Natural killer cell treated with Interleukin-12 subunit alpha and Interleukin-12 subunit beta and Interleukin-15 and Interleukin-18, amount 100 ng/mL, for 72 hours (primary cell): ENCODE measurements around the gene ZNF366. TPM values are rescaled to one million over a fixed set of nuclear protein-coding genes. Genes with fewer than 3 reads are reported as not detected.

ENCODE experiments used
- ATAC-seq, 2 donors: fragments of 150-1000 bp; cut with Tn5 transposase in 1 of 2; sonication (Bioruptor Pico), chemical (Tn5 transposase) in 1 of 2; 2 replicates each; pipeline ENCODE4 v1.10.0; 2021
- DNase-seq: peaks from one replicate; pipeline ENCODE4 v3.0.0; 2022; ENCODE audit warnings: low spot score
- H3K27ac Mint-ChIP-seq, 2 donors: 1 replicate in 1 of 2; 2 replicates in 1 of 2; pipeline ENCODE4 v1.8.0; 2022; ENCODE audit warnings: mixed read lengths in 2 of 2, mild to moderate bottlenecking in 1 of 2, moderate library complexity in 1 of 2
- H3K27me3 Mint-ChIP-seq, 2 donors: 1 replicate in 1 of 2; 2 replicates in 1 of 2; pipeline ENCODE4 v1.8.0; 2022; ENCODE audit warnings: mixed read lengths in 2 of 2
- H3K36me3 Mint-ChIP-seq: one replicate; pipeline ENCODE4 v1.8.0; 2022; ENCODE audit warnings: mixed read lengths
- H3K4me1 Mint-ChIP-seq, 2 donors: 1 replicate in 1 of 2; 2 replicates in 1 of 2; pipeline ENCODE4 v1.8.0; 2022; ENCODE audit warnings: low read depth in 2 of 2, mixed read lengths in 2 of 2, mild to moderate bottlenecking in 1 of 2
- H3K4me3 Mint-ChIP-seq: one replicate; pipeline ENCODE4 v1.8.0; 2022; ENCODE audit warnings: mixed read lengths
- H3K9me3 Mint-ChIP-seq: 2 replicates; pipeline ENCODE4 v1.8.0; 2022; ENCODE audit warnings: mixed read lengths
- total RNA-seq, 2 donors: library from RNA; stranded (reverse); gene quantifications; one replicate each; pipeline ENCODE4 v1.2.3, GENCODE V29; 2022

ZNF366 gene
- total RNA-seq, 2 donors from 2014 or later, result not detected

DNA sequence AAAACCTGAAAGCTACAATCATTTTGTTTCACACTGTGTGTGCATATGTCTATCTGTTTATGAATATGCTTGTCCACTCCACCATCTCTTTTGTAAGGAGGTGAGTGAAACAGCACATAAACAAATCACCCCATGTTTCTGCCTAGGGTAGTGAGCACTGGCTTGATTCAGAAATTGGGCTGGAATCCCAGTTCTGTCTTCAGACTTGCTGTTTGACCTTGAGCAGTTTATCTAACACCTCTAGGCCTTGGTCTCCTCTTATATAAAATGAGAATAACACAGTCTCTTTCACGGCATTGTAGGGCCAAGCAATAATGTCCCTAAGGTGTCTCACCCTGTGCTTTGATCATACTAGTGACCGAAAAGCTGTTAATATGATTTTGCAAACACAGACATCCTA, 61.2 kb downstream of the ZNF366 start:
- DNase-seq (no peak), ATAC-seq (no peak)
- Mint-ChIP-seq H3K4me1 (no peaks in the 10 kb centered on the region), H3K9me3 (no peaks in the 10 kb centered on the region), H3K4me3 (no peak overlapping the region), H3K27ac (no peak overlapping the region), H3K27me3 (peaks cover 0 to 5% of the 10 kb centered on the region in 2 donors), H3K36me3 (no peaks in the 10 kb centered on the region)

DNA sequence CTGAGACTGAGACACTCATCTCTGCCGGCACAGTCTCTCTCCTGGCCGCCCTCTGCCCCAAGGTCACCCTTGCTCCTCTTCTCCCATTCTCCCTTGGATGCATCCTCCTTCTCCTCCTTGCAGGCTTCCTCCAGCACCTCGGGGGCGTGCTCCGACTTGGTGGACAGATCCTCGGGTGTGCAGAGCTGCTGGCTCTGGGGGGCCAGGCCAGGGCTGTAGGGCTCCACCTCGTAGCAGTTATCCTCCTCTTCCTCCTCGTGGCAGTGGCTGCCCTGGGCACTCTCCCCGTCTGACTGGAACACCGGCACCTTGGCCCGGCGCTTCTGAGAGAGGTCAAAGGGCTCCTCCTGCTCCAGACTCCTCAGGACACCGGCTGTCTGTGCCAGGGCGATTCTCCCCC, 63.3 kb downstream of the ZNF366 start:
- Mint-ChIP-seq H3K27ac (no peak overlapping the region), H3K4me3 (no peak overlapping the region), H3K4me1 (no peaks in the 10 kb centered on the region), H3K36me3 (no peaks in the 10 kb centered on the region), H3K9me3 (no peaks in the 10 kb centered on the region), H3K27me3 (peaks cover 0 to 7% of the 10 kb centered on the region in 2 donors)
- ATAC-seq (no peak), DNase-seq (no peak)

DNA sequence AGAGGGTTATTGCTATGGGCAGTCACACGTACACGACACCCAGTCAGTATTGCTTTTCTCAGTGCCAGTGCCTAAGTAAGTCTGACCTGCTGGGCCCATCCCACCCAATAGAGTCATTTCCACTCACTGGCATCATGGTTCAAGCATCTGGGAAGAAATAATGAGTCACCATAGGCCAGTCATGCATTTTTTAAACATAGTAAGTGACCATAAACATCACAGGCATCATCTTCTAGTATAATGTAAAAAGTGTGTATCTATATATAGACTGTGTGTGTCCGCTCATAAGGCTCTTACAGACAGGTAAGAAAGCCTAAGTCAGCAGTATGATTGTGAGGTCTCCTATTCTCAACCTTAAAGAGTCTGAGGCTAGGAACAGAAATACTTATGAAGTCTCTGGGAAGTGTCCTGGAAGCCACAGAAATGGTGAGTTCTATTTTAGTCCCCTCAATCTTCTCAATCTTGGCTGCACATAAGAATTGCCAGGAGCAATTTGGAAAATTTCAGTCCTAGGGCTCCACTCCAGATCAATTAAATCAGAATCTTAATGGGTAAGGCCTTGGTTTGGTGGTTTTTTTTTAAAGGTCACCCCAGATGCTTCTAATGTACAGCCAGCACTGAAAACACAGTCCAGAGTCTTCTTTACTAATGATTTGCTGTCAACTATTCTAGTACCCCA, 65.2 kb downstream of the ZNF366 start:
- Mint-ChIP-seq H3K9me3 (no peaks in the 10 kb centered on the region), H3K27me3 (peaks cover 2 to 7% of the 10 kb centered on the region in 2 donors), H3K4me1 (no peaks in the 10 kb centered on the region), H3K36me3 (no peaks in the 10 kb centered on the region), H3K4me3 (no peak overlapping the region), H3K27ac (no peak overlapping the region)
- ATAC-seq (no peak), DNase-seq (no peak)

DNA sequence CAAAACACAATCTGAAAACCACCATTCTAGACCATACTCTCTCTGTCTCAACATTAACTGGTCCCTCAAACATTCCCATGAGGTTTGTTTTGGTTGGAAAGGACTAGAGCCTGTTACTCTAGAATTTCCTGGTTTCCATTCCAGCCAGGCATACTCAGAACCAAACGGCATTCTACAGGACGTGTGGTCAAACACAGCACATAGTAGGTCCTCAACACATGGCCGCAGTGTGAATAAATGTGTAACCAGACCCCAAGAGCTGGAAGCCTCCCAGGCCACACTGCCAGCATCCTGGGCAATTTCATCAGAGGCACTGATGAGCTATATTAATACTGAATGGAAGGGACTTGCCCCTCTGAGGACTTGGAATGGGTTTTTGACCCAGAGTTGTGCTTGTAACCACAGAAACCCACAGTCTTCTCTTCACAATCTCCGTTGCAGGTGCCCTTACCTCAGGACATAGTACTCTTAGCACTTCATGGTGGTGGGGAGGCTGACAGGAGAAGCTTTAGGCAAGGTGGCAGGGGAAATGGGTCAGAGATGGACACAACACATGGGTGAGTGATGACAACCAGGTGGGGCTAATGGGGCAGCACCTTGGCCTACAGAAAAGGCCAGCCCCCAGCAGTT, 66.0 kb downstream of the ZNF366 start:
- H3K4me3 Mint-ChIP-seq, result no peak overlapping the region

DNA sequence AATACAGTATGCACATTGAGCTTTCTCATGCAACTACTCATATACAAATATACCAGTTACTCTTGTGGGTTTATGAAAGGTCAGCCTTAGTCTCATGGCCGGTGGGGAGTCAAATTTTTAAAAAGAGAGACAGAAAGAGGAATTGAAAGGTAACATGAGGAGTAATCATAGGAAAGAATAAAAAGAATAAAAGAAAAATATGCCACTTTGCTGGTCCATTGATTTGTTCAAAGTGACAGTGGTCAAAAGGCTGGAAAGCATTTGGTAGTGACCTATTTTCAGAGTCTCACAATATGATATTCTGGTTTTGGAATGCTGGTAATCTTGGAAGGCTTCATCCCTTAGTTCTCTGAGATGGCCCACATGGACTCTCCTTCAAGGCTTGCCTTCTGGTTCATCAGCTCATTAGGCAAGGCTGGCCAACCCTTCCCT, 67.0 kb downstream of the ZNF366 start:
- ATAC-seq (no peak), DNase-seq (no peak)
- Mint-ChIP-seq H3K9me3 (no peaks in the 10 kb centered on the region), H3K4me1 (no peaks in the 10 kb centered on the region), H3K27ac (no peak overlapping the region), H3K36me3 (no peaks in the 10 kb centered on the region), H3K27me3 (peaks cover 4 to 13% of the 10 kb centered on the region in 2 donors), H3K4me3 (no peak overlapping the region)

More for the DNA sequence above, 66.0 kb downstream of the ZNF366 start:
- Mint-ChIP-seq H3K36me3 (no peaks in the 10 kb centered on the region), H3K9me3 (no peaks in the 10 kb centered on the region), H3K4me1 (no peaks in the 10 kb centered on the region), H3K27ac (no peak overlapping the region), H3K27me3 (peaks cover 3 to 7% of the 10 kb centered on the region in 2 donors)
- ATAC-seq (no peak), DNase-seq (no peak)

DNA sequence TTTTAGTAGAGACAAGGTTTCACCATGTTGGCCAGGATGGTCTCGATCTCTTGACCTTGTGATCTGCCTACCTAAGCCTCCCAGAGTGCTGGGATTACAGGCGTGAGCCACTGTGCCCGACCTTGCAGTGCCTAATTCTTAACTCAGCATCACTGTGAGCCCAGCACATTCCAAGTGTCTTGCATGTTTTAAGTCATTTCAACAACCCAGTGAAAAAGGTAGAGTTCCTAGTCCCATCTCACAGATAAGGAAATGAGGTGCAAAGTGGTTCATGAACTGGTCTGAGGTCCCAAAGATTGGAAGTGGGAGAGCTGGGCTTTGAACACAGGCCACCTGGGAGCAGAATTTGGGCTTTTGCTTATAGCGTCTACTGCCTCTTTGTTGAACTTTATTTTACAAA, 68.0 kb downstream of the ZNF366 start:
- H3K27me3 Mint-ChIP-seq, result peaks cover 7 to 17% of the 10 kb centered on the region in 2 donors
- no peak overlapping the region for H3K27ac Mint-ChIP-seq
- H3K36me3 Mint-ChIP-seq, result no peaks in the 10 kb centered on the region
- DNase-seq, result no peak
- no peaks in the 10 kb centered on the region for H3K9me3 Mint-ChIP-seq
- H3K4me1 Mint-ChIP-seq, result no peaks in the 10 kb centered on the region
- no peak overlapping the region for H3K4me3 Mint-ChIP-seq
- no peak for ATAC-seq

DNA sequence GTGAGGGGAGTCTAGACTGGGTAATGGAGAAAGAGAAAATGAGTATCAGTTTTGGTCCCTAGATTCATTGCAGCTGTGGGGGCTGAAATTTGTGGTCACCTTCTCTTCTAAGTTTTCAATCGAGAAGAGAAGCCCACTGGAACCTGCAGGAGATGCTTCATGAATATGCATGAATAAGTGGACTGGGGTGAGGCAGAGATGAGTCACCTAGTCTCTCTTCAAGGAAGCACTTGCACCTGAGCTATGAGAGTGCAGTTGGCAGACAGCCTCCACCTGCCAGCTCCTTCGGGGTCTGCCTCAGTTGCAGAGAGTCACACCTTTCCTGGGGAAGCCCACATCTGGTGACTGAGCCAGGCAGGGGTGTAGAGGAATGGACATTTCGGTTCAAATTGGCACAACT, 69.1 kb downstream of the ZNF366 start:
- no peaks in the 10 kb centered on the region for H3K9me3 Mint-ChIP-seq
- no peak for DNase-seq
- no peak overlapping the region for H3K27ac Mint-ChIP-seq
- no peaks in the 10 kb centered on the region for H3K4me1 Mint-ChIP-seq
- no peak overlapping the region for H3K4me3 Mint-ChIP-seq
- no peak for ATAC-seq
- no peaks in the 10 kb centered on the region for H3K36me3 Mint-ChIP-seq
- peaks cover 7 to 17% of the 10 kb centered on the region in 2 donors for H3K27me3 Mint-ChIP-seq

DNA sequence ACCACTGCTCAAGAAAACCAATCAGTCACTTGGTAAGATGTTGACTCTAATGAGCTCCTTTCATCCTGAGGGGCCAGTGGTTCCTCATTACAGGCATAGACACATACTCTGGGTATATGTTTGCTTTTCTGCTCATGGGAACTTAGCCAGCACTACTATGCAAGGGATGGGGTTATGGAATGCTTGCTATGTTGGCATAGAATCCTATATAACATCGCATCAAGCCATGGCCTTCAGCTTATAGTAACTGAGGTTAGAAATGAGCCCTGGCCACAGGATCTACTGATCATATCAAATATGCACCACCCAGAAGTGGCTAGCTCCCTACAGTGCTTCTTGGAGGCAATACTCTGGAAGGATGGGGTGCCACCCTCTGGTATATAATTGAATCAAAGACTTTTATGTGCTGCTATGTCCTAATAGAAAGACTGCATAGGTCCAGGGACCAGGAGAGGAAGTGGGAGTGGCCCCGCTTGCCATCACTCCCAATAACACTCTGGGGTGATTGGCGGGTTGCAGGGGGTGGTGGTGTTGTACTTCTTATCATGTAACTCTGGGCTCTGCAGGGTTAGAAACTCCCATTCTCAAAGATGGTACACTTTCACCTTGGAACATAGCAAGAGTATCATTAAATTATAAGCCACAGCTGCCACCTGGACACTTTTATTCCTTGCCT, 70.3 kb downstream of the ZNF366 start:
- Mint-ChIP-seq H3K36me3 (no peaks in the 10 kb centered on the region), H3K4me1 (no peaks in the 10 kb centered on the region), H3K27ac (no peak overlapping the region), H3K9me3 (no peaks in the 10 kb centered on the region), H3K4me3 (no peak overlapping the region), H3K27me3 (peaks cover 10 to 17% of the 10 kb centered on the region in 2 donors)
- DNase-seq (no peak), ATAC-seq (no peak)

DNA sequence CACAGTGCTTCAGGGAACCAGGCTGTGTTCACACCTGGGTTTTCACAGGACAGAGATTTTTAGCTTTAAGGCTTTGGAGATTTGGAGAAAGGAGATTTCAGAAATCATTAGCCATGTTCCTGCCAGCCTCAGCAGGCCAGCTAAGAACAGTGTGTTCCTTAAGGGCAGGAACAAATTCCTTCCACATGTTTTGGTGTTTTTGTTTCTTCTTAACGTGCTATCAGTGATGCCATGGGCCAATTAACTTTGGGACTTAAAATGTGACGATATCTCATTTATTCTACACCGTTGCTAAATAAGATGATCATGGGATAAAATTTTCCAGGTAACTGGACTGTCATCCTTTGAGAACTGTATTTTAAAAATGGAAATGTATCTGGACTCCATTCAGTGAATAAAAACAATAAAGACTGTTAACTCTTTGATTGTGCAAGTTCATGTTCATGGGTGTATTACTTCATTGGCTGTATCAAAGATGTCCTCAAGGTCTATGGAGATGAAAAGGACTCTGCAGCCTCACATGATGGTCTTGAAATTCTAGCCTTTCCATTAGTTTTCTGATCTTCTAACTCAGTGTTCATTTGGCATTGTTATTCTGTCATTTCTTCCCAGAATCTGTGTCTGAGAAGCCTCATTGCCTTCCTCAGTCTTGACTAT, 72.3 kb downstream of the ZNF366 start:
- no peak for DNase-seq
- no peak for ATAC-seq
- Mint-ChIP-seq H3K9me3 (no peaks in the 10 kb centered on the region), H3K4me3 (no peak overlapping the region), H3K36me3 (no peaks in the 10 kb centered on the region), H3K4me1 (no peaks in the 10 kb centered on the region), H3K27me3 (peaks cover 10 to 12% of the 10 kb centered on the region in 2 donors), H3K27ac (no peak overlapping the region)

DNA sequence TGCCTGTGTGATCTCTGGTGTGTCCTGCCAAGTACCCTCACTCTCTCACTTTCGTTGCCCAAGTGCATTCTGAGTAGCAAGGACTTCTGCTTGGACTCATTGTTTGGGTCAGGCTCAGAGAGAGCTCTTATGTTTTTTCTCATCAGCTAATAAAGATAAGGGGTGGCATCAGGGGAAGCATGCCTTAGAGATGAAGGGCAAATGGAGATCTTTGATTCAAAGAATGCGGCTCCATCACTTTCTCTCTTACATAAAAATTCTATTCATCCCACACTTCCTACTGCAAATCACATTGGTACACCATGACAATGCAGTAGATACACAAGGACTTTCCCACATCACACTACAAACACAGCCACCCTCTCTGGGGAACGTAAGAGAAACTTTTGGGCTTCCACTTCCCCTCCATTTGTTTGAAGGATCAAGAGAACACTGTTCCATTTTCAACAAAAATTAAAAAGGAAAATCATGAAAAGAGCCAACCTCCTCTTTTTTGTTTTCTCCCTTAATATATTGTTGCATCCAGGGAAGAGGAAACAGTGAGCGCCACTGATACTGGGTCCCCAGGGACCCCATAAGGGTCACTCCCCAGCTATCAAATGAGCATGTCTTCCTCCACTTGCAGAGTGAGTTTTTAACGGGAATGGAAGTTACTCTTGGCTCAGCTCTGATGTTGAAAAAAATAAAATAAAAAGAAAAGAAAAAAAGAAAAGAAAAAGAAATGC, 73.0 kb downstream of the ZNF366 start:
- no peaks in the 10 kb centered on the region for H3K4me1 Mint-ChIP-seq
- no peak for DNase-seq
- no peak overlapping the region for H3K27ac Mint-ChIP-seq
- no peaks in the 10 kb centered on the region for H3K36me3 Mint-ChIP-seq
- no peak for ATAC-seq
- H3K9me3 Mint-ChIP-seq, result no peaks in the 10 kb centered on the region
- H3K4me3 Mint-ChIP-seq, result no peak overlapping the region
- H3K27me3 Mint-ChIP-seq, result peaks cover 10% of the 10 kb centered on the region in 2 donors

DNA sequence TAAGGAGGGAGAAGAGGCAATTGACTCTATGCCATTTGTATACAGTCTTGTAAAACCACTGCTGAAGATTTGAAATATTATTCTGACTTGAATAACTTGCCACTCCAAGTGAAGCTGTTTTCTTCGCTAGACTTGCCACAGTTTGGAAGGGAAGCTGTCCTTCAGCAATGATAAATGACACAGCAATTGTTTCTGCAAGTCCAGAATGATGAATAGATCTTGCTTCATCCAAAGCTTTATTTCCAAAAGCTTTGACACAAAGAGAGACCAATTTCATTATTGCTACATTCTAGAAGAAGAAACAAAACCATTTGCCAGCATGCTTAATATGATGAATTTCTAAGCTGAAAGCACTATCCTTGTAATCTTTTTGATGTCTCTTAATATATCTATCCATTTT, 73.7 kb downstream of the ZNF366 start:
- Mint-ChIP-seq H3K4me3 (no peak overlapping the region), H3K27me3 (peaks cover 15% of the 10 kb centered on the region in 2 donors), H3K4me1 (no peaks in the 10 kb centered on the region), H3K36me3 (no peaks in the 10 kb centered on the region), H3K27ac (no peak overlapping the region), H3K9me3 (no peaks in the 10 kb centered on the region)
- DNase-seq, result no peak
- ATAC-seq, result no peak

DNA sequence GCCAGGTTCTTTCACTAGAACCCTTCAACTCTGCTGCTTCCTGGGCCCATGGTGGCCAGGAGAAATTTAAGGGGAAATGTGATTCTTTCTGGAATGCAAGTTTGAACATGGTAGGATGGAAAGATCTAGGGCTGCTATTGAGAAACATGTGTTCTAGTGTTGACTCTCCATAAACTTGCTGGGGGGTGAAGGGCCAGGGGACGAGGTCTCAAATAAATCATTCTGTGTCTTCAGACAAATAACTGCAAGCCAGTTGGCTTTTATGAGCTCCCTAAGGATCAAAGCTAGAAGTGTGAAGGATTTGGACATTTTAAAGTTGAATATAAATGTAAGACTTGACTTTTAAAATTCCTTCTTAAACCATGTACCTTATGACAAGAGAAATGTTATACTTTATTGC, 78.5 kb downstream of the ZNF366 start:
- ATAC-seq (no peak), DNase-seq (no peak)
- H3K9me3 Mint-ChIP-seq, result no peaks in the 10 kb centered on the region
- peaks cover 23 to 46% of the 10 kb centered on the region in 2 donors for H3K27me3 Mint-ChIP-seq
- no peaks in the 10 kb centered on the region for H3K36me3 Mint-ChIP-seq
- no peak overlapping the region for H3K27ac Mint-ChIP-seq
- H3K4me1 Mint-ChIP-seq, result no peaks in the 10 kb centered on the region
- no peak overlapping the region for H3K4me3 Mint-ChIP-seq
